K562 (cell line): ENCODE results near the gene FPGS. TPM values are rescaled to one million over a fixed set of nuclear protein-coding genes. Genes with fewer than 3 reads are reported as not detected.
A peak's percentile ranks its signal among the peaks of the same experiment; 100 is the strongest.

Experiments
- BCL6 ChIP-seq: fragments of 250-450 bp; sonication (Bioruptor Pico); IDR thresholded peaks from 2 replicates; pipeline ENCODE4 v1.4.0; 2020
- CCAR2 ChIP-seq: fragments of 200-400 bp; formaldehyde crosslinking; IDR thresholded peaks from 2 replicates; pipeline ENCODE4 v1.6.1; 2017; ENCODE audit warnings: mild to moderate bottlenecking, low read depth, low read length
- DEAF1 ChIP-seq: fragments of 450-650 bp; formaldehyde crosslinking; IDR thresholded peaks from 2 replicates; pipeline ENCODE4 v1.4.0; 2020; ENCODE audit warnings: mild to moderate bottlenecking, moderate library complexity
- ETV5 ChIP-seq: sonication (generic); formaldehyde crosslinking; IDR thresholded peaks from 2 replicates; pipeline ENCODE4 v1.4.0; 2020; ENCODE audit warnings: low read depth, mild to moderate bottlenecking, missing genetic modification reagents
- EZH2 ChIP-seq: IDR thresholded peaks from 2 replicates; pipeline ENCODE4 v1.6.1; 2012; ENCODE audit warnings: low read depth, mild to moderate bottlenecking, inconsistent platforms, low read length, borderline replicate concordance
- FOS ChIP-seq: IDR thresholded peaks from 3 replicates; pipeline ENCODE4 v1.6.1; 2011; ENCODE audit not compliant: insufficient read length; ENCODE audit errors: extremely low read depth
- FOXA1 ChIP-seq: fragments of 450-650 bp; IDR thresholded peaks from 2 replicates; pipeline ENCODE4 v1.6.1; 2016; ENCODE audit warnings: mild to moderate bottlenecking, borderline replicate concordance
- FOXA3 ChIP-seq, 2 experiments: fragments of 450-650 bp in 1 of 2; sonication (generic) in 1 of 2; formaldehyde crosslinking; IDR thresholded peaks in 1 of 2; conservative IDR thresholded peaks in 1 of 2; 2 replicates each; pipeline versions ENCODE4 v1.4.0 to v1.8.0; 2020 to 2022; ENCODE audit warnings: mild to moderate bottlenecking in 2 of 2, missing genetic modification reagents in 1 of 2
- GATAD2B ChIP-seq: fragments of 450-650 bp; IDR thresholded peaks from 2 replicates; pipeline ENCODE4 v1.6.1; 2017; ENCODE audit warnings: mild to moderate bottlenecking, borderline replicate concordance
- KLF16 ChIP-seq: IDR thresholded peaks from 2 replicates; pipeline ENCODE4 v1.6.1; 2016; ENCODE audit warnings: antibody characterized with exemption
- RERE ChIP-seq: sonication (generic); formaldehyde crosslinking; IDR thresholded peaks from 2 replicates; pipeline ENCODE4 v1.8.0; 2023; ENCODE audit warnings: missing genetic modification reagents, mild to moderate bottlenecking, borderline replicate concordance
- SMAD4 ChIP-seq: fragments of 250-450 bp; sonication (Bioruptor Pico); conservative IDR thresholded peaks from 2 replicates; pipeline ENCODE4 v1.8.0; 2021; ENCODE audit warnings: inconsistent platforms, mild to moderate bottlenecking, moderate library complexity
- SNRNP70 ChIP-seq: fragments of 200-400 bp; formaldehyde crosslinking; optimal IDR thresholded peaks from 2 replicates; pipeline ENCODE3; 2017; ENCODE audit warnings: low read depth, low read length
- TSC22D4 ChIP-seq: fragments of 450-650 bp; IDR thresholded peaks from 2 replicates; pipeline ENCODE4 v1.6.1; 2016; ENCODE audit warnings: missing genetic modification characterization, missing biosample characterization, control low read depth
- ZNF133 ChIP-seq: fragments of 250-450 bp; sonication (Bioruptor Pico); IDR thresholded peaks from 2 replicates; pipeline ENCODE4 v1.4.0; 2020; ENCODE audit warnings: mild to moderate bottlenecking
- ZNF165 ChIP-seq: fragments of 250-450 bp; sonication (Bioruptor Pico); IDR thresholded peaks from 2 replicates; pipeline ENCODE4 v1.4.0; 2020; ENCODE audit warnings: borderline replicate concordance
- ZNF347 ChIP-seq: fragments of 450-650 bp; formaldehyde crosslinking; IDR thresholded peaks from 2 replicates; pipeline ENCODE4 v1.4.0; 2020; ENCODE audit warnings: low read depth, mild to moderate bottlenecking, moderate library complexity
- ZNF717 ChIP-seq: fragments of 250-450 bp; sonication (Bioruptor Pico); IDR thresholded peaks from 2 replicates; pipeline ENCODE4 v1.5.0; 2021
- polyA plus RNA-seq, 8 experiments: library from polyadenylated mRNA; depleted of rRNA in 4 of 8; stranded (reverse) in 5 of 8; unstranded in 3 of 8; fragments of >200 nt; fragmentation: Nextera tagmentation in 2 of 8; fragmentation: Illumina TruSeq in 1 of 8; extraction: Ambion mirVana in 2 of 8; extraction: Trizol in 1 of 8; gene quantifications; 2 replicates each; pipeline versions ENCODE4 v1.2.1 to v1.2.3, GENCODE V29; 2011 to 2014; ENCODE audit warnings: inconsistent platforms in 1 of 8, missing spikeins in 1 of 8
- total RNA-seq, 7 experiments: library from RNA; depleted of rRNA in 6 of 7; stranded (reverse); fragments of >200 nt in 6 of 7; fragmentation: Illumina TruSeq in 2 of 7; extraction: Trizol in 2 of 7; gene quantifications; 2 replicates each; pipeline versions ENCODE4 v1.2.1 to v1.2.3, GENCODE V29; 2011 to 2021; ENCODE audit warnings: low replicate concordance in 1 of 7

The FPGS gene
- total and polyA plus RNA-seq, 9 of the 15 experiments (the other 6 are each of a cell fraction or from before 2014, with no cell fraction given): 0.84 to 86.4 (median 59.2) TPM

GRCh38 chr9:127828262-127829031 is 25.8 kb downstream of the FPGS start (continued):
- 0 out of 2 replicates have a peak, but pooled peaks have one; percentile 42 for TF ChIP-seq SMAD4 (CRISPR knock-in tag)
- no peak for TF ChIP-seq KLF16
- TF ChIP-seq SNRNP70: no peak
- peak; percentile 80; the same call in 1 of the 2 replicates for TF ChIP-seq ETV5 (CRISPR knock-in tag)
- TF ChIP-seq FOS: no peak
- TF ChIP-seq FOXA1: no peak
- no peak for TF ChIP-seq BCL6
- TF ChIP-seq RERE (CRISPR knock-in tag): no peak
- no peak for TF ChIP-seq GATAD2B
- no peak for TF ChIP-seq EZH2
- TF ChIP-seq DEAF1 (CRISPR knock-in tag): no peak
- no peak for TF ChIP-seq ZNF165
- TF ChIP-seq ZNF133 (CRISPR knock-in tag): no peak
- no peak for TF ChIP-seq FOXA3 (CRISPR knock-in tag; conservative IDR thresholded peaks at IDR 0.05 in 1 of 2, IDR thresholded peaks at IDR 0.05 in 1 of 2)
- TF ChIP-seq CCAR2: no peak
- TF ChIP-seq TSC22D4 (tag): no peak
- no peak for TF ChIP-seq ZNF347 (CRISPR knock-in tag)
- no peak for TF ChIP-seq ZNF717
